OCI-LY1 (cell line): ENCODE measurements around the gene XPNPEP2.

Experiments used
- H2AFZ ChIP-seq: fragments of 200-600 bp; sonication (generic), shearing (Covaris generic); 2 replicates; pipeline ENCODE4 v1.6.0; 2014; ENCODE audit warnings: antibody characterized with exemption, mild to moderate bottlenecking, low read length
- H3F3A ChIP-seq: fragments of 200-600 bp; sonication (generic), shearing (Covaris generic); 2 replicates; pipeline ENCODE4 v1.6.0; 2014; ENCODE audit warnings: mild to moderate bottlenecking, antibody characterized with exemption, low read length, moderate library complexity; ENCODE audit not compliant: insufficient read depth
- H3K27ac ChIP-seq: fragments of 200-600 bp; sonication (generic); 2 replicates; pipeline ENCODE4 v1.5.1; 2014; ENCODE audit warnings: low read length, mixed run types, mild to moderate bottlenecking, low read depth; ENCODE audit not compliant: poor library complexity, severe bottlenecking
- H3K27me3 ChIP-seq: fragments of 200-600 bp; sonication (generic); 2 replicates; pipeline ENCODE4 v1.6.0; 2014; ENCODE audit warnings: antibody characterized with exemption, mild to moderate bottlenecking, low read length, moderate library complexity; ENCODE audit not compliant: insufficient read depth
- H3K36me3 ChIP-seq: fragments of 200-600 bp; sonication (generic); 2 replicates; pipeline ENCODE4 v1.6.1; 2014; ENCODE audit warnings: mild to moderate bottlenecking, antibody characterized with exemption, low read length, moderate library complexity, mixed read lengths; ENCODE audit not compliant: insufficient read depth
- H3K4me1 ChIP-seq: fragments of 200-600 bp; sonication (generic); 2 replicates; pipeline ENCODE4 v1.5.1; 2014; ENCODE audit warnings: mild to moderate bottlenecking, low read length, moderate library complexity; ENCODE audit not compliant: insufficient read depth, severe bottlenecking
- H3K4me2 ChIP-seq: fragments of 200-600 bp; sonication (generic), shearing (Covaris generic); 2 replicates; pipeline ENCODE4 v1.6.1; 2014; ENCODE audit warnings: low read length
- H3K4me3 ChIP-seq: fragments of 200-600 bp; sonication (generic); 2 replicates; pipeline ENCODE4 v1.5.1; 2014; ENCODE audit warnings: low read length, low read depth, mild to moderate bottlenecking, mixed read lengths; ENCODE audit not compliant: poor library complexity, severe bottlenecking
- H3K79me2 ChIP-seq: fragments of 200-600 bp; shearing (Covaris generic); 2 replicates; pipeline ENCODE4 v1.6.1; 2016; ENCODE audit warnings: mixed run types, low read length, mixed read lengths; ENCODE audit not compliant: insufficient read depth
- H3K9ac ChIP-seq: fragments of 200-600 bp; sonication (generic), shearing (Covaris generic); 2 replicates; pipeline ENCODE4 v1.6.1; 2014; ENCODE audit warnings: mild to moderate bottlenecking, low read length, mixed read lengths
- H3K9me2 ChIP-seq: fragments of 200-600 bp; sonication (generic), shearing (Covaris generic); 2 replicates; pipeline ENCODE4 v1.6.1; 2014; ENCODE audit warnings: low read depth, mild to moderate bottlenecking, low read length, mixed read lengths
- H3K9me3 ChIP-seq: fragments of 200-600 bp; shearing (Covaris generic); 2 replicates; pipeline ENCODE4 v1.6.1; 2014; ENCODE audit warnings: low read length, mixed read lengths
- H4K20me1 ChIP-seq: fragments of 200-600 bp; sonication (generic), shearing (Covaris generic); 2 replicates; pipeline ENCODE4 v1.6.0; 2016; ENCODE audit warnings: mild to moderate bottlenecking, low read length; ENCODE audit not compliant: insufficient read depth
- EZH2 ChIP-seq: fragments of 200-600 bp; sonication (generic), shearing (Covaris generic); IDR thresholded peaks from 2 replicates; pipeline ENCODE4 v1.8.0; 2017; ENCODE audit warnings: borderline replicate concordance, mixed run types, mild to moderate bottlenecking, antibody characterized with exemption, low read length, moderate library complexity, mixed read lengths
- TF ChIP-seq, protein P1 (sequence below): fragments of 200-600 bp; sonication (generic), shearing (Covaris generic); IDR thresholded peaks from 2 replicates; pipeline ENCODE4 v1.5.1; 2017; ENCODE audit warnings: mild to moderate bottlenecking, antibody characterized with exemption, low read length, moderate library complexity, mixed read lengths

XPNPEP2 gene

GRCh38 chrX:129719931-129720530 lies 18.7 kb upstream of the XPNPEP2 start:
- no peak overlapping the region for H3K4me3 ChIP-seq
- TF ChIP-seq, protein P1, sequence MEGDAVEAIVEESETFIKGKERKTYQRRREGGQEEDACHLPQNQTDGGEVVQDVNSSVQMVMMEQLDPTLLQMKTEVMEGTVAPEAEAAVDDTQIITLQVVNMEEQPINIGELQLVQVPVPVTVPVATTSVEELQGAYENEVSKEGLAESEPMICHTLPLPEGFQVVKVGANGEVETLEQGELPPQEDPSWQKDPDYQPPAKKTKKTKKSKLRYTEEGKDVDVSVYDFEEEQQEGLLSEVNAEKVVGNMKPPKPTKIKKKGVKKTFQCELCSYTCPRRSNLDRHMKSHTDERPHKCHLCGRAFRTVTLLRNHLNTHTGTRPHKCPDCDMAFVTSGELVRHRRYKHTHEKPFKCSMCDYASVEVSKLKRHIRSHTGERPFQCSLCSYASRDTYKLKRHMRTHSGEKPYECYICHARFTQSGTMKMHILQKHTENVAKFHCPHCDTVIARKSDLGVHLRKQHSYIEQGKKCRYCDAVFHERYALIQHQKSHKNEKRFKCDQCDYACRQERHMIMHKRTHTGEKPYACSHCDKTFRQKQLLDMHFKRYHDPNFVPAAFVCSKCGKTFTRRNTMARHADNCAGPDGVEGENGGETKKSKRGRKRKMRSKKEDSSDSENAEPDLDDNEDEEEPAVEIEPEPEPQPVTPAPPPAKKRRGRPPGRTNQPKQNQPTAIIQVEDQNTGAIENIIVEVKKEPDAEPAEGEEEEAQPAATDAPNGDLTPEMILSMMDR, result no peak
- TF ChIP-seq EZH2, result no peak

GRCh38 chrX:129720741-129721140 lies 18.0 kb upstream of the XPNPEP2 start:
- Histone ChIP-seq H3K4me3 (no peak overlapping the region), H3K36me3 (no peaks in the 10 kb centered on the region), H2AFZ (no peak overlapping the region), H3K4me2 (no peak overlapping the region), H4K20me1 (no peaks in the 10 kb centered on the region), H3K4me1 (no peaks in the 10 kb centered on the region), H3K9me3 (no peaks in the 10 kb centered on the region), H3K27me3 (no peaks in the 10 kb centered on the region), H3K9ac (no peak overlapping the region), H3K9me2 (no peaks in the 10 kb centered on the region), H3K27ac (no peak overlapping the region), H3K79me2 (no peaks in the 10 kb centered on the region), H3F3A (no peaks in the 10 kb centered on the region)
- TF ChIP-seq, protein P1, result no peak
- TF ChIP-seq EZH2, result no peak

More at GRCh38 chrX:129719931-129720530, 18.7 kb upstream of the XPNPEP2 start:
- no peaks in the 10 kb centered on the region for H3K27me3 ChIP-seq
- no peaks in the 10 kb centered on the region for H3F3A ChIP-seq
- H3K9ac ChIP-seq, result no peak overlapping the region
- no peaks in the 10 kb centered on the region for H3K79me2 ChIP-seq
- no peaks in the 10 kb centered on the region for H3K4me1 ChIP-seq
- no peaks in the 10 kb centered on the region for H4K20me1 ChIP-seq
- H3K36me3 ChIP-seq, result no peaks in the 10 kb centered on the region
- H3K4me2 ChIP-seq, result no peak overlapping the region
- H3K27ac ChIP-seq, result no peak overlapping the region
- no peaks in the 10 kb centered on the region for H3K9me3 ChIP-seq
- no peak overlapping the region for H2AFZ ChIP-seq
- no peaks in the 10 kb centered on the region for H3K9me2 ChIP-seq

GRCh38 chrX:129721414-129721813 lies 17.4 kb upstream of the XPNPEP2 start:
- TF ChIP-seq, protein P1, result no peak
- TF ChIP-seq EZH2, result no peak
- no peaks in the 10 kb centered on the region for H4K20me1 ChIP-seq
- H3K9me3 ChIP-seq, result no peaks in the 10 kb centered on the region
- H3K4me1 ChIP-seq, result no peaks in the 10 kb centered on the region
- H3K79me2 ChIP-seq, result no peaks in the 10 kb centered on the region
- H3K9me2 ChIP-seq, result no peaks in the 10 kb centered on the region
- no peak overlapping the region for H3K4me2 ChIP-seq
- H3K27me3 ChIP-seq, result no peaks in the 10 kb centered on the region
- H3K4me3 ChIP-seq, result no peak overlapping the region
- H2AFZ ChIP-seq, result no peak overlapping the region
- H3K27ac ChIP-seq, result no peak overlapping the region
- H3K36me3 ChIP-seq, result no peaks in the 10 kb centered on the region
- H3F3A ChIP-seq, result no peaks in the 10 kb centered on the region
- H3K9ac ChIP-seq, result no peak overlapping the region
